HS-27A (cell line): ENCODE results near the gene EXOSC1.
"Not testable (repeated sequence)": the region's sequence is repeated elsewhere in the genome, so short reads cannot be mapped to it uniquely, and the experiment has no call there.

Experiments
- DNase-seq: peaks from one replicate; pipeline ENCODE4 v3.0.0-alpha.2; 2012; ENCODE audit warnings: low read depth, missing footprints

EXOSC1 gene

GRCh38 chr10:97459111-97459510 lies 13.3 kb upstream of the EXOSC1 start:
- DNase-seq = no peak

GRCh38 chr10:97456686-97457065 lies 10.9 kb upstream of the EXOSC1 start:
- no peak for DNase-seq

- no peak for DNase-seq
Observed at GRCh38 chr10:97456034-97456685, 10.4 kb upstream of the EXOSC1 start.

DNA sequence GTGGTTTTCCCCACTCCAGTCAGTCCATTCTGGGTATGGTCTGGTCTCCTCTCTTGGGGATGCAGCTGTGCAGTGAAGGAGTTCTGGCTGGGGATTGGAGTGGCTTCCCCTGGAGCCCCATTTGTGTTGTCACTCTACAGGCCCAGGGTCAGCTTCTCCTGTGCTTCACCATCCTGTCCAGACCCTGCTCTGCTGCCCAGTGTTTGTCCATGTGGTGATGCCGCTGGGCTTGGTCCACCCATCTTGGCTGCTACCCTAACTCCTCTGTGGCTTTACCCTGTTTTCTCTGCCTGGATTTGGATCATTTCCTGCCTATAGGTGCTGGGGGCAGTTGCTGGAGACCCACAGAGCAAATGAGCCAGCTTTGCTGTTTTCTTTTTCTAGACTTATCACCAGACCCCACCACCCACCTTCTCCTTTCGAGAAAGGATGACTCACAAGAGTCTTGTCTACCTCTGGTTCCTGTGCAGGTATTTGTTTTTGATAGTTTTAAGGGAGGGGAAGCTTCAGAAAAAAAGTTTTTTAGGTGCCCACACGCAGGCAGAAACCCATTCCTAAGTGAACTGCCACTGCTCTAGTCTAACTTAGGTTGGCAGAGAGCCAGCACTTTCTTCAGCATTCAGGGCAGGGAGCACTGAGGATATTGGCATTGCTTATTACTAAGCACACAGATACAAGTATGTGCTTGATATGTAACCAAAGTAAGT lies 8.7 kb upstream of the EXOSC1 start:
- no peak for DNase-seq

DNA sequence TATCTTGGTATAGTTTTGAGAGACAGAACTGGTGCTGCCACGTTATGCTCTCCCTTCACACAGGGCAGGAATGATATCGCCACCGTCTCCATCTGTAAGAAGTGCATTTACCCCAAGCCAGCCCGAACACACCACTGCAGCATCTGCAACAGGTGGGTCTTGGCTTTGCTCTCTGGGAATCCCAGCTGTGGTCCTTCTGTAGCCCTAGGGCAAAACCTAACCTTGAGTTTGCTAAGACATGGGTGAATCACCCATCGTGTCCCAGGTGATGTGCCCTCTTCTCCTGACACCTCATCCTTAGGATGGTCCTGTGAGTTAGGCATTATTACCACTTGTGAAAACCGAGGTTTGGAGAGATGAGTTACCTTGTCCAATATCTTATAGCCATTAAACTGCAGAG lies 6.5 kb upstream of the EXOSC1 start:
- no peak for DNase-seq

- DNase-seq = no peak
Observed at GRCh38 chr10:97451605-97452004, 5.8 kb upstream of the EXOSC1 start.

- DNase-seq = no peak
Observed at GRCh38 chr10:97450828-97451227, 5.0 kb upstream of the EXOSC1 start.

DNA sequence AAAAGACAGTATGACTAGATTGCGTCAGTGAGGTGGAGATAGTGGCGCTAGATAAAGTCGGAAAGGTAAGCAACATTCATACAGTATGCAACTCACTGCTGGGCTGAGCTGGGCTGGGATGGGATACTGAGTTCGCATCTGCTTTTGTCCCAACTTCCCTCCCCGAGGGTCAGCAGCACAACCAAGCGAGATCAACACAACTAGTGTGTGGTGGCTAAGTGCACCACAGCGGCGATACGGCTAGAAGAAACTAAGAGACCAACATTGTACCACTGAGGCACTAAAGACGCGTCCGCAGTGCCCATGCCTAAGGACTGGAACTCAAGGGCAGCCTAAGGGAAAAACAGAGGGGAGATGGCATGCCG lies 467 bp downstream of the EXOSC1 start:
- DNase-seq = no peak

- no peak for DNase-seq
Observed at GRCh38 chr10:97444212-97444611, 1.6 kb downstream of the EXOSC1 start.

- DNase-seq = no peak
Observed at GRCh38 chr10:97442277-97442676, 3.5 kb downstream of the EXOSC1 start.

DNA sequence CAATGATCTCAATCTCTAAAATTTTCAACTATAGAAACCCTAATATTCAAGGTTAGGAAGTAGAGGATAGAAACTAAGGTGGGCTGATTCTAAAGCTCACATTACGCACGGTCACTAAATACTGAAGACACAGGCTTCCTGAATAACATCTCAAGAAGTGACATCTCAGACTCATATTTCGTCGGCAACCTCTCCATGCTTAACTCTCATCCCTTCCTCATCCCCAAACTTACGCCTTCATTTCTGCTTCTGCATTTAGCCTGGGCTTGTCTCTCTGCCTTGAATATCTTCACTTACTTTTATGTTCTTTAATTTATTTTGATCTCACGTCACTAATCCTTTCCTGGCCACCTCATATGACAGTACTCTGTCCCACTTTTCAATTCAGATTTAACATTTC lies 10.6 kb downstream of the EXOSC1 start:
- DNase-seq = no peak

- DNase-seq = no peak
Observed at GRCh38 chr10:97434557-97434956, 11.2 kb downstream of the EXOSC1 start.

DNA sequence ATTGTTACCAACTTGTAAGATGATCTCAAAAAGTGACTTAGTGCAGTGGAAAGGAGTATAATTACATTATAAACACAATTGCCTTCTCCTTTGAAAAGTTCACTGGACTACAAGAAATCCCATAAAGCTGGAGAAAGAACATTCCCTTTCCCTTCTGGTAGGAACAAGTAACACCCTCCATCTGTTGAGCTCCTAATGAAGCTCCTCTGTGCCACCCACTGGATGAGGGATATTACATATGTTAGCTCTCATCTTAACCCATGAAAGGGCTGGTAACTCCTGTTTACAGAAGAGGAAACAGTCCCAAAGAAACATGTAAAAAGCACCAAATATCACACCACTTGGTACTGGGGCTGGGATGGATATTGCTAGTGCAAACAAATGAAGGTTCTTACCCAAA lies 11.8 kb downstream of the EXOSC1 start:
- DNase-seq = no peak

GRCh38 chr10:97428572-97428981 lies 17.2 kb downstream of the EXOSC1 start:
- DNase-seq = no peak

DNA sequence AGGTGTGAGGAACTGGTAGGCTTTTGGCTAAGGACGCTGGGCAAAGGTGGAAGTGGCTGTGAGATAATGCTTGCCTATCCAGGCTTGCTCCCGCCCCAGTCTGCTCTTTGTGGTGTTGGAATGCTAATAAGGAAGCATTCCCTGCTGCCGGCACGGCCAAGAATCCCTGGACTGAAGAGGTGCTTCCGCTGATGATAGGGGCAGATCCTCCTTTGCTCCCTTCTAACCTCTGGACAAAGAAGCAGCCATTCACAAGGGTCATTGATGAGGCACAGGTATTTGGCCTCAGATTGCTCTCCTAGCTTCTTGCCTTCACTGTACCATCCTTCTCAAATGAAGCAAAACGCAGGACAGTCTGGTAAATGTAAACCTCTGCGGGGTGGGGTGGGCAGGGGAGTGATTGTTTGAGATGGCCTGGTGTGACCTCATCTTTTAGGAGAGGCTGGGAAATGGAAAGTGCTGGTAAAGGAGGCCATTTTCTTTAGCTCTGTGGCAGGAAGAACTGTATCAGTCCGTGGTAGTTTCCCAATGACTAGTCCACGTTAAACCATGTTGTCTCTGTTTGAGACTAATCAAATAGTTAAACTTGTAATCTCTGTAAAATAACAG lies 18.1 kb downstream of the EXOSC1 start:
- no peak for DNase-seq

- DNase-seq = no peak
Observed at GRCh38 chr10:97426776-97427570, 18.8 kb downstream of the EXOSC1 start.

DNA sequence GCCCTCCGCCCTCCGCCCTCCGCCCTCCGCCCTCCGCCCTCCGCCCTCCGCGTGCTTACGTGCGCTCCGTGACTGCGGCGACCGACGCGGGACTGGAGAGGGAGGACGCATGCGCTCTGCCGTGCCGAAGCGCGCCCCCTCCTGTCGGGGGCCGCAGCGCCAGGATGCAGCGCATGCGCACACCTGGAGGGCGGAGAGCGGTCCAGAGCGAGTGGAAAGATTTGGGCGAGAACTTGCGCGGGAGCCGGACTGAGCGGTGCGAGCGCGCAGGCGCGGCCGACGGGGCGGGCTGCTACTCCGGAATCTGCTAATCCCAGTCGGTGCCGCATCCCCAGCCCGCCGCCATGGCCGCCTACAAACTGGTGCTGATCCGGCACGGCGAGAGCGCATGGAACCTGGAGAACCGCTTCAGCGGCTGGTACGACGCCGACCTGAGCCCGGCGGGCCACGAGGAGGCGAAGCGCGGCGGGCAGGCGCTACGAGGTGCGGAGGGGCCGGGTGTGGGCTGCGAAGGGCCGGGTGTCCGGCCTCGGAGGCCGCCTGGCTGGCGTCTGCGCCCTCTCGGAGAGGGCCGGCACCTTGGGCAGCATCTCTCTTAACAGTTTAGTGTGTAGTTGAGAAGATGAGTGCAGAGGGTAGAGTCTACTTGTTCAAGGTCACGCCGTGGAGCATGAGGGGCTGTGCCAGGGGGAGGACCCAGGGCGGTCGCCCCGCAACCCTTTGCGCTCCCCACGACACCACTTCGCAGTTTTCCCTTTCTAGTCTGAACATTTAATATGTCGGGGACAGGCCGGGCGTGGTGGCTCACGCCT lies 19.6 kb downstream of the EXOSC1 start, which contains the start of gene PGAM1:
PGAM1 (plus strand) TSS at position 228 of the 812 bp plus-strand sequence; CDS start at position 345, 117 bp downstream.
- peak; percentile 62 for DNase-seq

GRCh38 chr10:97423757-97424098 lies 22.1 kb downstream of the EXOSC1 start:
- DNase-seq = not testable (repeated sequence)

GRCh38 chr10:97416565-97416964 lies 29.2 kb downstream of the EXOSC1 start:
- DNase-seq = no peak

GRCh38 chr10:97412891-97413304 lies 32.9 kb downstream of the EXOSC1 start:
- DNase-seq = no peak

- no peak for DNase-seq
Observed at GRCh38 chr10:97411406-97411805, 34.4 kb downstream of the EXOSC1 start.

GRCh38 chr10:97408496-97408992 lies 37.3 kb downstream of the EXOSC1 start:
- no peak for DNase-seq
